GM12873 (cell line): Measurements from ENCODE around the gene ARL3.

Source experiments
- TF ChIP-seq, protein P1 (sequence below): IDR thresholded peaks from 2 replicates; pipeline ENCODE4 v1.5.1; 2012; ENCODE audit warnings: low read depth, mild to moderate bottlenecking, moderate library complexity, low read length, control low read depth; ENCODE audit not compliant: insufficient read depth; ENCODE audit errors: missing control alignments

The ARL3 gene, protein sequence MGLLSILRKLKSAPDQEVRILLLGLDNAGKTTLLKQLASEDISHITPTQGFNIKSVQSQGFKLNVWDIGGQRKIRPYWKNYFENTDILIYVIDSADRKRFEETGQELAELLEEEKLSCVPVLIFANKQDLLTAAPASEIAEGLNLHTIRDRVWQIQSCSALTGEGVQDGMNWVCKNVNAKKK

DNA sequence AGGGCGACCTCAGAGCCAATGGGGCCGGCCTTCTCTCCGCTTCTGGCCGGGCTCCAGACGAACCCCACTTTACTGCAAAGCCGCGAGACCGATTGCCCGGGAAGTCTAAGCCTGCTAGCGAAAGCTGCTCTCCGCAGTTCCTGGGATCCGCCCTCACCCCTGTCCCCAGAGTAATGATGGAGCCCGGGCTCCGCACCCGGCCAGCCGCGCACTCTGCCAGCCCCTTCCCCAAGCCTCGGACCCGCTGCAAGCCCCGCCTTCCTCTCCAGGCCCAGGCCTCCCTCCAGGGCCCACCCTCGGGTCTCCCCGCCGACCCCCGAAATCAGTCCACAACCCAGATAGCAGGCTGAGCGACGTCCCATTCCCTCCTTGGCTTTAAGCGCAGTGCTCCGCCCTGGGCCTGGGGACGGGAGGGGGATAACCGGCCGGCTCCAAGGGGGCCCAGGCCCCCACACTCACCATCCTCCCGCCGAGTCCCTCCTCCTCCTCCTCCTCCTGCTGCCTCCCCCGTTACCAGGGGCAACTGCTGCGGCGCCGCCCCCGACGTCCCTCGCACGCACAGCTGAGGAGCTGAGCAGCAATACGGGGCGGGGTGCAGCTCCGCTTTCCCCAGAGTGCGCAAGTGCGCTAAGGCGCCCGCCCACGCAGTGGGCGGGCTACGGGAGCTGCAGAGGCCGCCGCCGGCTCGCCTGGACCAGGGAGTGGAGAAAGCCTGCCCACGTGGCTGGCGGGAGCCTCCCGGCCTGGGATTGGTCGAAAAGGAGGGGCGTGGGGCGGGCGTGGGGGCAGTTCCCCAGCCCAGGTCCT lies at the start of gene ARL3:
Gene ARL3 (minus strand): TSS at position 584 of the 807 bp plus-strand sequence. CDS start 122 bp downstream, at position 462.
- TF ChIP-seq, protein P1, sequence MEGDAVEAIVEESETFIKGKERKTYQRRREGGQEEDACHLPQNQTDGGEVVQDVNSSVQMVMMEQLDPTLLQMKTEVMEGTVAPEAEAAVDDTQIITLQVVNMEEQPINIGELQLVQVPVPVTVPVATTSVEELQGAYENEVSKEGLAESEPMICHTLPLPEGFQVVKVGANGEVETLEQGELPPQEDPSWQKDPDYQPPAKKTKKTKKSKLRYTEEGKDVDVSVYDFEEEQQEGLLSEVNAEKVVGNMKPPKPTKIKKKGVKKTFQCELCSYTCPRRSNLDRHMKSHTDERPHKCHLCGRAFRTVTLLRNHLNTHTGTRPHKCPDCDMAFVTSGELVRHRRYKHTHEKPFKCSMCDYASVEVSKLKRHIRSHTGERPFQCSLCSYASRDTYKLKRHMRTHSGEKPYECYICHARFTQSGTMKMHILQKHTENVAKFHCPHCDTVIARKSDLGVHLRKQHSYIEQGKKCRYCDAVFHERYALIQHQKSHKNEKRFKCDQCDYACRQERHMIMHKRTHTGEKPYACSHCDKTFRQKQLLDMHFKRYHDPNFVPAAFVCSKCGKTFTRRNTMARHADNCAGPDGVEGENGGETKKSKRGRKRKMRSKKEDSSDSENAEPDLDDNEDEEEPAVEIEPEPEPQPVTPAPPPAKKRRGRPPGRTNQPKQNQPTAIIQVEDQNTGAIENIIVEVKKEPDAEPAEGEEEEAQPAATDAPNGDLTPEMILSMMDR: peak; percentile 72

DNA sequence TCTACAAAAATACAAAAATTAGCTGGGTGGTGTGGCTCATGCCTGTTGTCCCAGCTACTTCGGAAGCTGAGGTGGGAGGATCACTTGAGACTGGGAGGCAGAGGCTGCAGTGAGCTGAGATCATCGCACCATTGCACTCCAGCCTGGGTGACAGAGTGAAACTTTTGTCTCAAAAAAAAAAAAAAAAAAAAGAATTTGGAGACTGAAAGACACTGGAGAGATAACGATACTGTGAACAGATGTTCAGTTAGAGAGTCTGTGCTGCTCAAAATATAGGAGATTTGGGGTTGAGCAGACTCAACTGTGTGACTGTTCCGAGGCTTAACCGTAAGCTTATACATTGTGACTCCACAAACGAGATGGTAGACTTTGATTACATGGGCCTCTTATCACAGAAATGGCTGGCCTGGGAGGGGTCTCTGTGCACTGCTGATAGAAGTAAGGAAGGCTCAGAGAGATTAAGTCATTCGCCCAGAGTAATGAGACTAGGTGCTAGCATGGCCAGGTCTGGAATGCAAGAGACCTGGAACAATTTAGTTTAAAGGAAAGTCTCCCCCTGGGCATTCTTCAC lies 48.9 kb upstream of the ARL3 start:
- TF ChIP-seq, protein P1: no peak

DNA sequence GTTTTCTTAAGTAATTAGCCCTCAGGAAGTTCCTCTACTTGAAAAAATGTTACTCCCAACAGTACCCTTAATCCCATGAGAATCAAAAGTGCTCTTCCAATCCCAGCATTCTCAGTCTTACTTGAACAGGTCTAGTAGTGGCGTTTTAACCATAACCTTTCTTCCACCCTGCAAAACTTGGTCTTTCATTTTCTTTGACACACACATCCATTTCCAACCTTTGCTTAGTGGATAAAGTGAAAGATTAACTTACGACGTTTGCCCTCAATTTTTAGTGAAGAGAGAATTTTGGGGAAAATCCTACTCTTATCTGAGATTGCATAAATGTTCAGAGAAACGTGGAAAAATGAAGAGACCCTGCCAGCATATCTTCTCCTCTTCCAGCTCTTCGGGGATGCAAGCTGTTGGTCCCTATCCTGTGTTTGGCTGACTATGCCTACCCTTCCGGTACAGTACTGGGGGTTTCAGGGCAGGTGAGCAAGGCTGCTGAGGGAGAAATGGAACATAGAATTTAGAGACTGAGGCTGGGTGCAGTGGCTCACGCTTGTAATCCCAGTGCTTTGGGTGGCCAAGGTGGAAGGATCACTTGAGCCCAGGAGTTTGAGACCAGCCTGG lies 48.3 kb upstream of the ARL3 start:
- TF ChIP-seq, protein P1: no peak

DNA sequence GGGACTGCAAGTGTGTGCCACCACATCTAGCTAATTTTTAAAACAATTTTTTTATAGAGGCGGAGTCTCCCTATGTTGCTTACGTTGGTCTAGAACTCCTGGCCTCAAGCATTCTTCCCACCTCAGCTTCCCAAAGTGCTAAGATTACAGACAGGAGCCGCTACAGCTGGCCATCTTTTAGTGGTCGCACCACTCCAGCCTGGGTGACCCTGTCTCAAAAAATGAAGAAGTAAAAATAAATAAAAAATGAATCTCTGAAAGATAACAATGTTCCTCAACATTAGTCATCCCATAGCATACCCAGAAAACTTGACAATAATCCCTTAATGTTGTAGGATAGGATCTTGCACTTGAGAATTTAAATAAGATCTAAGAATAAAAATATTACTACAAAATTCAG lies 47.8 kb upstream of the ARL3 start:
- TF ChIP-seq, protein P1: no peak

DNA sequence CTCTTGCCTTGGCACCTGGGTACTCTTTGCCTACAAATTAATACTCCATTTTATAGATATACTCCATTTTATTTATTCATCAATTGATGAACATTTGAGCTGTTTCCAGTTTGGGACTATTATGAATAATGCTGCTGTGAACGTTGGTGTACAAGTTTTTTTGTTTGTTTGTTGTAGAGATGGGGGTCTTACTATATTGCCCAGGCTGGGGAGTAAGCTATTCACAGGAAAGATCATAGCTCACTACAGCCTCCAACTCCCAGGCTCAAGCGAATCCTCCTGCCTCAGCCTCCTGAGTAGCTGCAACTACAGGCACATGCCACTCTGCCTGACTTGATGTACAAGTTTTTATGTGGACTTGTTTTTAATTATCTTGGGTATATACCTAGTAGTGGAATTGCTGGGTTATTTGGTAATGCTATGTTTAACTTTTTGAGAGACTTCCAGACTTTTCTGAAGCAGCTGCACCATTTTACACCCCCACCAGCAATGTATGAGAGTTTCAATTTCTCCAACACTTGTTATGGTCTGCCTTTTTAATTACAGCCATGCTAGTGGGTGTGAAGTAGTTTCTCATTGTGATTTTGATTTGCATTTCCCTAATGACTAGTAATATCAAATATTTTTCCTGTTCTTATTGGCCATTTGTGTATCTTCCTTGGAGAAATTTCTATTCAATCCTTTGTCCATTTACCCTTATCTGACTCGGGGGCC lies 45.5 kb upstream of the ARL3 start:
- TF ChIP-seq, protein P1: no peak

DNA sequence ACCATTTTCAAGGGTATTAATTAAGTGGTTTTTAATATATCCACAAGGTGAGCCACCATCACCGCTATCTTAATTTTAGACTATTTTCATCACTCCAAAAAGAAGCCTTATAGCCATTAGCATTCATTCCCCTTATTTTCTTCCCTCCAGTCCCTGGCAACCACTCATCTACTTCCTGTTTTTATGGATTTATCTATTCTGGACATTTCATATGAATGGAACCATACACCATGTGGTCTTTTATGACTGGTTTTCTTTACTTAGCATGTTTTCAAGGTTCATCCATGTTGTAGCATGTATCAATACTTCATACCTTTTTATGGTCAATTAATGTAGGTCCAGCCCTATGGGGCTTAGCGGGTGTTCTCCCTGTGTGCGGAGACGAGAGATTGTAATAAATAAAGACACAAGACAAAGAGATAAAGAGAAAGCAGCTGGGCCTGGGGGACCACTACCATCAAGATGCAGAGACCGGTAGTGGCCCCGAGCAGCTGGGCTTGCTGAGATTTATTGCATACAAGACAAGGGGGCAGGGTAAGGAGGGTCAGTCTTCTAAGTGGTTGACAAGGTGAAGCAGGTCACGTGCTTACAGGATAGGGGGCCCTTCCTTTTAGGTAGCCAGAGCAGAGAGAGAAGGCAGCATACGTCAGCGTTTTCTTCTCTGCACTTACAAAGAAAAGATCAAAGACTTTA lies 44.2 kb upstream of the ARL3 start:
- TF ChIP-seq, protein P1: no peak
